Upper lobe of right lung (tissue), 1 donor: ENCODE measurements around the gene NR1I2. TPM values are rescaled to one million over a fixed set of nuclear protein-coding genes. Genes with fewer than 3 reads are reported as not detected.

Source experiments
- ATAC-seq: fragments of 200-7000 bp; cut with Tn5 transposase; one replicate; pipeline ENCODE4 v1.9.1; 2020; ENCODE audit warnings: mild to moderate bottlenecking, moderate library complexity
- DNase-seq: peaks from one replicate; pipeline ENCODE4 v3.0.0-alpha.2; 2020
- H3K27ac ChIP-seq: fragments of 200-600 bp; one replicate; pipeline ENCODE4 v1.8.0; 2022
- H3K27me3 ChIP-seq: fragments of 200-600 bp; one replicate; pipeline ENCODE4 v1.8.0; 2022; ENCODE audit warnings: mild to moderate bottlenecking
- H3K36me3 ChIP-seq: fragments of 200-600 bp; one replicate; pipeline ENCODE4 v1.8.0; 2022
- H3K4me1 ChIP-seq: fragments of 200-600 bp; one replicate; pipeline ENCODE4 v1.8.0; 2022
- H3K4me3 ChIP-seq: fragments of 200-600 bp; one replicate; pipeline ENCODE4 v1.8.0; 2022; ENCODE audit warnings: mild to moderate bottlenecking
- H3K9me3 ChIP-seq: fragments of 200-600 bp; one replicate; pipeline ENCODE4 v1.8.0; 2022
- CTCF ChIP-seq: fragments of 200-600 bp; IDR thresholded peaks from one replicate; pipeline ENCODE4 v1.8.0; 2022; ENCODE audit warnings: antibody characterized with exemption
- intact Hi-C: fragments of 100-400 bp; cut with DNase I; formaldehyde crosslinking; loops from one replicate; pipeline ENCODE4 v1.11.0; 2022
- total RNA-seq: library from RNA; stranded (reverse); fragmentation: NEBNext Ultra II Directional; extraction: Animal tissue kit (Norgen Biotek cat#: 25700); gene quantifications from one replicate; pipeline ENCODE4 v1.2.1, GENCODE V29; 2021
- donor health status: DM: no; HTN: yes; CAD: no; lungs with severe emphysema.

Gene NR1I2
- total RNA-seq, 1 donor from 2014 or later: not detected

GRCh38 chr3:119768668-119769393, 13.1 kb upstream of the NR1I2 start:
- ATAC-seq: no peak
- intact Hi-C loops: no loop called here
- no peak for TF ChIP-seq CTCF
- Histone ChIP-seq H3K27ac (no peak overlapping the region), H3K4me3 (no peak overlapping the region), H3K27me3 (no peaks in the 10 kb centered on the region), H3K9me3 (no peaks in the 10 kb centered on the region), H3K4me1 (no peaks in the 10 kb centered on the region), H3K36me3 (no peaks in the 10 kb centered on the region)
- no peak for DNase-seq

- no peak for TF ChIP-seq CTCF
- no peak for DNase-seq
- no peak for ATAC-seq
- Histone ChIP-seq H3K27ac (no peak overlapping the region), H3K4me1 (no peaks in the 10 kb centered on the region), H3K9me3 (no peaks in the 10 kb centered on the region), H3K36me3 (no peaks in the 10 kb centered on the region), H3K27me3 (no peaks in the 10 kb centered on the region), H3K4me3 (no peak overlapping the region)
- intact Hi-C loops: no loop called here
Observed at GRCh38 chr3:119769394-119770149, 12.3 kb upstream of the NR1I2 start.

GRCh38 chr3:119774444-119774843, 7.5 kb upstream of the NR1I2 start:
- ATAC-seq: no peak
- no peaks in the 10 kb centered on the region for H3K9me3 ChIP-seq
- no peak for TF ChIP-seq CTCF
- H3K27me3 ChIP-seq: no peaks in the 10 kb centered on the region
- H3K36me3 ChIP-seq: no peaks in the 10 kb centered on the region
- intact Hi-C loops: no loop called here
- H3K4me1 ChIP-seq: no peaks in the 10 kb centered on the region
- H3K4me3 ChIP-seq: no peak overlapping the region
- H3K27ac ChIP-seq: no peak overlapping the region
- no peak for DNase-seq

- no peak for DNase-seq
Observed at GRCh38 chr3:119776304-119776703, 5.6 kb upstream of the NR1I2 start.

GRCh38 chr3:119778176-119778575, 3.7 kb upstream of the NR1I2 start:
- no peaks in the 10 kb centered on the region for H3K27me3 ChIP-seq
- intact Hi-C loops: no loop called here
- H3K4me3 ChIP-seq: no peak overlapping the region
- no peaks in the 10 kb centered on the region for H3K9me3 ChIP-seq
- H3K27ac ChIP-seq: no peak overlapping the region
- no peaks in the 10 kb centered on the region for H3K4me1 ChIP-seq
- ATAC-seq (no peak), DNase-seq (no peak)
- no peaks in the 10 kb centered on the region for H3K36me3 ChIP-seq
- TF ChIP-seq CTCF: no peak

More at GRCh38 chr3:119776304-119776703, 5.6 kb upstream of the NR1I2 start:
- H3K36me3 ChIP-seq: no peaks in the 10 kb centered on the region
- no peak for ATAC-seq
- H3K9me3 ChIP-seq: no peaks in the 10 kb centered on the region
- no peak for TF ChIP-seq CTCF
- intact Hi-C loops: no loop called here
- H3K4me3 ChIP-seq: no peak overlapping the region
- no peak overlapping the region for H3K27ac ChIP-seq
- H3K4me1 ChIP-seq: no peaks in the 10 kb centered on the region
- no peaks in the 10 kb centered on the region for H3K27me3 ChIP-seq
